ENCODE measurements around the gene UBAC2.
A peak's percentile ranks its signal among the peaks of the same experiment; 100 is the strongest.

UBAC2 gene

GRCh38 chr13:99432609-99433542, 232.2 kb downstream of the UBAC2 start:
- H3K4me1 Mint-ChIP-seq (ENCODE audit: low read depth), result peaks cover 61% of the 10 kb centered on the region
- H3K27ac Mint-ChIP-seq, result peak overlapping the region; percentile 78
- peaks cover 1% of the 10 kb centered on the region for H3K27me3 Mint-ChIP-seq (ENCODE audit: low read depth)
- DNase-seq (ENCODE audit: low spot score), result peak; percentile 94
- H3K9me3 Mint-ChIP-seq, result no peaks in the 10 kb centered on the region
- H3K4me3 Mint-ChIP-seq, result peak overlapping the region; percentile 74
- no peaks in the 10 kb centered on the region for H3K36me3 Mint-ChIP-seq (ENCODE audit: low read depth)

- peak overlapping the region; percentile 74 for H3K4me3 Mint-ChIP-seq
- H3K27me3 Mint-ChIP-seq (ENCODE audit: low read depth), result peaks cover 6% of the 10 kb centered on the region
- H3K27ac Mint-ChIP-seq, result peak overlapping the region; percentile 78
- no peaks in the 10 kb centered on the region for H3K9me3 Mint-ChIP-seq
- H3K36me3 Mint-ChIP-seq (ENCODE audit: low read depth), result no peaks in the 10 kb centered on the region
- DNase-seq (ENCODE audit: low spot score), result no peak
- H3K4me1 Mint-ChIP-seq (ENCODE audit: low read depth), result peaks cover 62% of the 10 kb centered on the region
Observed at GRCh38 chr13:99433543-99434075, 233.0 kb downstream of the UBAC2 start.

- H3K27me3 Mint-ChIP-seq (ENCODE audit: low read depth), result peaks cover 10% of the 10 kb centered on the region
- no peaks in the 10 kb centered on the region for H3K36me3 Mint-ChIP-seq (ENCODE audit: low read depth)
- peak overlapping the region; percentile 74 for H3K4me3 Mint-ChIP-seq
- H3K27ac Mint-ChIP-seq, result peak overlapping the region; percentile 62
- peak; percentile 84 for DNase-seq (ENCODE audit: low spot score)
- no peaks in the 10 kb centered on the region for H3K9me3 Mint-ChIP-seq
- peaks cover 65% of the 10 kb centered on the region for H3K4me1 Mint-ChIP-seq (ENCODE audit: low read depth)
Observed at GRCh38 chr13:99434258-99434788, 233.7 kb downstream of the UBAC2 start.

- no peak for DNase-seq (ENCODE audit: low spot score)
- Mint-ChIP-seq H3K9me3 (no peaks in the 10 kb centered on the region), H3K4me1 (ENCODE audit: low read depth) (peaks cover 61% of the 10 kb centered on the region), H3K36me3 (ENCODE audit: low read depth) (no peaks in the 10 kb centered on the region), H3K27me3 (ENCODE audit: low read depth) (peaks cover 18% of the 10 kb centered on the region), H3K4me3 (no peak overlapping the region), H3K27ac (peak overlapping the region; percentile 28)
Observed at GRCh38 chr13:99435116-99435515, 234.5 kb downstream of the UBAC2 start.

GRCh38 chr13:99435998-99436397, 235.3 kb downstream of the UBAC2 start:
- Mint-ChIP-seq H3K4me1 (ENCODE audit: low read depth) (peaks cover 61% of the 10 kb centered on the region), H3K9me3 (no peaks in the 10 kb centered on the region), H3K4me3 (no peak overlapping the region), H3K27me3 (ENCODE audit: low read depth) (peaks cover 22% of the 10 kb centered on the region), H3K36me3 (ENCODE audit: low read depth) (no peaks in the 10 kb centered on the region), H3K27ac (no peak overlapping the region)
- no peak for DNase-seq (ENCODE audit: low spot score)
